ENCODE data around the gene PTDSS2. TPM values are rescaled to one million over a fixed set of nuclear protein-coding genes. Genes with fewer than 3 reads are reported as not detected.

The PTDSS2 gene
- total and polyA plus RNA-seq, 2 of the 13 experiments (the other 11 are each of a cell fraction or from before 2014, with no cell fraction given), result 21.7 to 26.4 TPM

DNA sequence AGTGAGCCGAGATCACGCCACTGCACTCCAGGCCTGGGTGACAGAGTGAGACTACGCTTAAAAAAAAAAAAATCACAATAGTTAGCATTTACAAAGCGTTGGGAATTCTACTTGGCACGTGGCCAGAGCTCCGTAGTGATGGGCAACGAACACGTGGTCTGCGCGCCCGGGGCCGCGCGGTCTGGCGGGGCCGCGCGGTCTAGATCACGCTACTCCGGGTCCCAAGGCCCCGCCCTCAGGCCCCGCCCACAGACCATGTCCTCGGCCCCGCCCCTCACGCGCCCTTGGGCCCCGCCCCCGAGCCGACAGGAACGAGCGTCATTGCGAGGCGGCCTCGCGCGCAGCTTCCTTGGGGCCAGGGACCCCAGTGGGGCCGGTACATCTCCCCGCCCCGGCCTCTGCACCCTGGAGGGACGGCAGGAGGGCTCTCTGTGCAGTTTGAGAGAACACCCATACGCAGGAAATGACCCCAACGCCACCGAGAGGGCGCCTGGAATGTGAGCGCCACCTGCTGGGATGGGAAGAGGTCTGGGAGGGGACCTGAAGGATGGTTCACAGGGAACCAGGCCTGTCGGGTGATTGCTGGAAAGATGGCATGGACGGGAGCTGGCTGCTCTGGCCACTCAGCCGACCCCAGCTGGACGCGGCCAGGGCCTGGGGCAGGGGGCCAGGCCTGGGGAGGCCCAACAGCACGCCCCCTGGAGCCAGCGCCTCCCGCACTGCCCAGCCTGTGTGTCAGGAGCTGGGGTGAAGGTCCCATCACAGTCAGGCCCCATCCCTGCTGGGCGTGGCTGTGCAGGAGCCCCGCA is 2.0 kb upstream of the PTDSS2 start (continued):
- TF ChIP-seq MLXIP (CRISPR knock-in tag; IDR thresholded peaks at IDR 0.05; ENCODE audit: borderline replicate concordance) (no peak), ZNF768 (CRISPR knock-in tag; IDR thresholded peaks at IDR 0.05) (peak; percentile 63), CCAR2 (optimal IDR thresholded peaks at IDR 0.05; ENCODE audit: low read depth, low read length) (no peak), ZEB1 (IDR thresholded peaks at IDR 0.05; ENCODE audit: insufficient replicate concordance, low read depth) (peak; percentile 29), ZBTB43 (CRISPR knock-in tag; conservative IDR thresholded peaks at IDR 0.05) (no peak), TBX2 (CRISPR knock-in tag; IDR thresholded peaks at IDR 0.05; ENCODE audit: borderline replicate concordance) (peak; percentile 44; the same call in 1 of the 2 replicates), MIXL1 (CRISPR knock-in tag; IDR thresholded peaks at IDR 0.05) (0 out of 2 replicates have a peak, but pooled peaks have one; percentile 24), ELF4 (CRISPR knock-in tag; IDR thresholded peaks at IDR 0.05; ENCODE audit: borderline replicate concordance) (no peak), HDAC1 (CRISPR knock-in tag; IDR thresholded peaks at IDR 0.05) (peak; percentile 87), ZNF616 (CRISPR knock-in tag; IDR thresholded peaks at IDR 0.05; ENCODE audit: low read depth) (no peak)
- TF ChIP-seq, protein P1, sequence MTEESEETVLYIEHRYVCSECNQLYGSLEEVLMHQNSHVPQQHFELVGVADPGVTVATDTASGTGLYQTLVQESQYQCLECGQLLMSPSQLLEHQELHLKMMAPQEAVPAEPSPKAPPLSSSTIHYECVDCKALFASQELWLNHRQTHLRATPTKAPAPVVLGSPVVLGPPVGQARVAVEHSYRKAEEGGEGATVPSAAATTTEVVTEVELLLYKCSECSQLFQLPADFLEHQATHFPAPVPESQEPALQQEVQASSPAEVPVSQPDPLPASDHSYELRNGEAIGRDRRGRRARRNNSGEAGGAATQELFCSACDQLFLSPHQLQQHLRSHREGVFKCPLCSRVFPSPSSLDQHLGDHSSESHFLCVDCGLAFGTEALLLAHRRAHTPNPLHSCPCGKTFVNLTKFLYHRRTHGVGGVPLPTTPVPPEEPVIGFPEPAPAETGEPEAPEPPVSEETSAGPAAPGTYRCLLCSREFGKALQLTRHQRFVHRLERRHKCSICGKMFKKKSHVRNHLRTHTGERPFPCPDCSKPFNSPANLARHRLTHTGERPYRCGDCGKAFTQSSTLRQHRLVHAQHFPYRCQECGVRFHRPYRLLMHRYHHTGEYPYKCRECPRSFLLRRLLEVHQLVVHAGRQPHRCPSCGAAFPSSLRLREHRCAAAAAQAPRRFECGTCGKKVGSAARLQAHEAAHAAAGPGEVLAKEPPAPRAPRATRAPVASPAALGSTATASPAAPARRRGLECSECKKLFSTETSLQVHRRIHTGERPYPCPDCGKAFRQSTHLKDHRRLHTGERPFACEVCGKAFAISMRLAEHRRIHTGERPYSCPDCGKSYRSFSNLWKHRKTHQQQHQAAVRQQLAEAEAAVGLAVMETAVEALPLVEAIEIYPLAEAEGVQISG (CRISPR knock-in tag; IDR thresholded peaks at IDR 0.05), result peak; percentile 85
- TF ChIP-seq, protein P2, sequence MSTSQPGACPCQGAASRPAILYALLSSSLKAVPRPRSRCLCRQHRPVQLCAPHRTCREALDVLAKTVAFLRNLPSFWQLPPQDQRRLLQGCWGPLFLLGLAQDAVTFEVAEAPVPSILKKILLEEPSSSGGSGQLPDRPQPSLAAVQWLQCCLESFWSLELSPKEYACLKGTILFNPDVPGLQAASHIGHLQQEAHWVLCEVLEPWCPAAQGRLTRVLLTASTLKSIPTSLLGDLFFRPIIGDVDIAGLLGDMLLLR (CRISPR knock-in tag; IDR thresholded peaks at IDR 0.05), result no peak
- TF ChIP-seq, protein P3, sequence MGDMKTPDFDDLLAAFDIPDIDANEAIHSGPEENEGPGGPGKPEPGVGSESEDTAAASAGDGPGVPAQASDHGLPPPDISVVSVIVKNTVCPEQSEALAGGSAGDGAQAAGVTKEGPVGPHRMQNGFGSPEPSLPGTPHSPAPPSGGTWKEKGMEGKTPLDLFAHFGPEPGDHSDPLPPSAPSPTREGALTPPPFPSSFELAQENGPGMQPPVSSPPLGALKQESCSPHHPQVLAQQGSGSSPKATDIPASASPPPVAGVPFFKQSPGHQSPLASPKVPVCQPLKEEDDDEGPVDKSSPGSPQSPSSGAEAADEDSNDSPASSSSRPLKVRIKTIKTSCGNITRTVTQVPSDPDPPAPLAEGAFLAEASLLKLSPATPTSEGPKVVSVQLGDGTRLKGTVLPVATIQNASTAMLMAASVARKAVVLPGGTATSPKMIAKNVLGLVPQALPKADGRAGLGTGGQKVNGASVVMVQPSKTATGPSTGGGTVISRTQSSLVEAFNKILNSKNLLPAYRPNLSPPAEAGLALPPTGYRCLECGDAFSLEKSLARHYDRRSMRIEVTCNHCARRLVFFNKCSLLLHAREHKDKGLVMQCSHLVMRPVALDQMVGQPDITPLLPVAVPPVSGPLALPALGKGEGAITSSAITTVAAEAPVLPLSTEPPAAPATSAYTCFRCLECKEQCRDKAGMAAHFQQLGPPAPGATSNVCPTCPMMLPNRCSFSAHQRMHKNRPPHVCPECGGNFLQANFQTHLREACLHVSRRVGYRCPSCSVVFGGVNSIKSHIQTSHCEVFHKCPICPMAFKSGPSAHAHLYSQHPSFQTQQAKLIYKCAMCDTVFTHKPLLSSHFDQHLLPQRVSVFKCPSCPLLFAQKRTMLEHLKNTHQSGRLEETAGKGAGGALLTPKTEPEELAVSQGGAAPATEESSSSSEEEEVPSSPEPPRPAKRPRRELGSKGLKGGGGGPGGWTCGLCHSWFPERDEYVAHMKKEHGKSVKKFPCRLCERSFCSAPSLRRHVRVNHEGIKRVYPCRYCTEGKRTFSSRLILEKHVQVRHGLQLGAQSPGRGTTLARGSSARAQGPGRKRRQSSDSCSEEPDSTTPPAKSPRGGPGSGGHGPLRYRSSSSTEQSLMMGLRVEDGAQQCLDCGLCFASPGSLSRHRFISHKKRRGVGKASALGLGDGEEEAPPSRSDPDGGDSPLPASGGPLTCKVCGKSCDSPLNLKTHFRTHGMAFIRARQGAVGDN (CRISPR knock-in tag; IDR thresholded peaks at IDR 0.05), result peak; percentile 92
- TF ChIP-seq, protein P4, sequence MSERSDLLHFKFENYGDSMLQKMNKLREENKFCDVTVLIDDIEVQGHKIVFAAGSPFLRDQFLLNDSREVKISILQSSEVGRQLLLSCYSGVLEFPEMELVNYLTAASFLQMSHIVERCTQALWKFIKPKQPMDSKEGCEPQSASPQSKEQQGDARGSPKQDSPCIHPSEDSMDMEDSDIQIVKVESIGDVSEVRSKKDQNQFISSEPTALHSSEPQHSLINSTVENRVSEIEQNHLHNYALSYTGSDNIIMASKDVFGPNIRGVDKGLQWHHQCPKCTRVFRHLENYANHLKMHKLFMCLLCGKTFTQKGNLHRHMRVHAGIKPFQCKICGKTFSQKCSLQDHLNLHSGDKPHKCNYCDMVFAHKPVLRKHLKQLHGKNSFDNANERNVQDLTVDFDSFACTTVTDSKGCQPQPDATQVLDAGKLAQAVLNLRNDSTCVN (CRISPR knock-in tag; IDR thresholded peaks at IDR 0.05; ENCODE audit: borderline replicate concordance), result no peak; the same call in 1 of the 2 replicates
